ENCODE data around the gene RHD.
"Not testable (repeated sequence)": the region's sequence is repeated elsewhere in the genome, so short reads cannot be mapped to it uniquely, and the experiment has no call there.

The RHD gene

GRCh38 chr1:25347556-25347955 is 75.2 kb downstream of the RHD start:
- DNase-seq (ENCODE audit: low read depth in 2 of 2, low spot score in 1 of 2) = no peak

- no peak for DNase-seq (ENCODE audit: low read depth in 2 of 2, low spot score in 1 of 2)
Observed at GRCh38 chr1:25349606-25350005, 77.3 kb downstream of the RHD start.

- DNase-seq (ENCODE audit: low read depth in 2 of 2, low spot score in 1 of 2) = no peak
Observed at GRCh38 chr1:25355841-25356395, 83.6 kb downstream of the RHD start.

GRCh38 chr1:25356441-25356840 is 84.1 kb downstream of the RHD start:
- no peak for DNase-seq (ENCODE audit: low read depth in 2 of 2, low spot score in 1 of 2)

- DNase-seq (ENCODE audit: low read depth in 2 of 2, low spot score in 1 of 2) = no peak
Observed at GRCh38 chr1:25356848-25357247, 84.5 kb downstream of the RHD start.

- DNase-seq (ENCODE audit: low read depth in 2 of 2, low spot score in 1 of 2) = no peak
Observed at GRCh38 chr1:25360596-25361581, 88.6 kb downstream of the RHD start.

- DNase-seq (ENCODE audit: low read depth in 2 of 2, low spot score in 1 of 2) = no peak
Observed at GRCh38 chr1:25361901-25362300, 89.6 kb downstream of the RHD start.

GRCh38 chr1:25362634-25363559 is 90.6 kb downstream of the RHD start:
- not testable (repeated sequence) for DNase-seq (ENCODE audit: low read depth in 2 of 2, low spot score in 1 of 2)

- no peak for DNase-seq (ENCODE audit: low read depth in 2 of 2, low spot score in 1 of 2)
Observed at GRCh38 chr1:25369241-25369640, 96.9 kb downstream of the RHD start.

GRCh38 chr1:25369691-25370271 is 97.5 kb downstream of the RHD start:
- not testable (repeated sequence) for DNase-seq (ENCODE audit: low read depth in 2 of 2, low spot score in 1 of 2)

GRCh38 chr1:25371757-25372156 is 99.4 kb downstream of the RHD start:
- not testable (repeated sequence) for DNase-seq (ENCODE audit: low read depth in 2 of 2, low spot score in 1 of 2)

GRCh38 chr1:25378367-25378766 is 106.1 kb downstream of the RHD start:
- not testable (repeated sequence) for DNase-seq (ENCODE audit: low read depth in 2 of 2, low spot score in 1 of 2)
